Thyroid gland (tissue), 4 donors: ENCODE measurements around the gene SUPT5H. TPM values are rescaled to one million over a fixed set of nuclear protein-coding genes. Genes with fewer than 3 reads are reported as not detected.

Experiments used
- DNase-seq, 2 donors: peaks; one replicate each; pipeline ENCODE4 v3.0.0-alpha.2; 2019
- H3K27ac ChIP-seq, 3 donors: fragments of 200-600 bp; sonication (generic); 1 replicate in 2 of 3; 2 replicates in 1 of 3; pipeline ENCODE4 v1.5.1; 2016 to 2019; ENCODE audit warnings: mild to moderate bottlenecking in 1 of 3, moderate library complexity in 1 of 3
- H3K27me3 ChIP-seq: fragments of 200-600 bp; sonication (generic); one replicate; pipeline ENCODE4 v1.5.1; 2019
- H3K36me3 ChIP-seq, 2 donors: fragments of 200-600 bp; sonication (generic); one replicate each; pipeline ENCODE4 v1.5.1; 2016 to 2019
- H3K4me1 ChIP-seq, 2 donors: fragments of 200-600 bp; sonication (generic); one replicate each; pipeline ENCODE4 v1.5.1; 2017 to 2019
- H3K4me3 ChIP-seq, 3 donors: fragments of 200-600 bp; sonication (generic); replicated peaks in 1 of 3; 1 replicate in 2 of 3; 2 replicates in 1 of 3; pipeline ENCODE4 v1.5.1; 2016; ENCODE audit warnings: mild to moderate bottlenecking in 1 of 3
- H3K9me3 ChIP-seq: fragments of 200-600 bp; sonication (generic); one replicate; pipeline ENCODE4 v1.5.1; 2017
- CTCF ChIP-seq, 6 experiments: fragments of 200-600 bp in 3 of 6; fragments of 450-650 bp in 3 of 6; sonication (generic) in 3 of 6; IDR thresholded peaks; one replicate each; pipeline ENCODE4 v1.5.1; 2016 to 2019; ENCODE audit warnings: antibody characterized with exemption in 6 of 6, mild to moderate bottlenecking in 2 of 6, inconsistent platforms in 1 of 6, moderate library complexity in 1 of 6
- POLR2A ChIP-seq, 2 donors: fragments of 450-650 bp; IDR thresholded peaks; one replicate each; pipeline ENCODE4 v1.6.1; 2017; ENCODE audit warnings: antibody characterized with exemption in 2 of 2, mild to moderate bottlenecking in 2 of 2, moderate library complexity in 1 of 2
- WGBS, 2 donors: methylation state at CpG; one replicate each; pipeline ENCODE4 v1.1.5; 2017; 5-methylcytosine and 5-hydroxymethylcytosine counted together
- intact Hi-C: fragments of 100-400 bp; cut with DNase I; formaldehyde crosslinking; loops from one replicate; pipeline ENCODE4 v1.15.1; 2023
- total RNA-seq, 4 donors: library from RNA; depleted of rRNA; stranded (reverse); fragments of >200 nt; gene quantifications; one replicate each; pipeline ENCODE4 v1.2.3, GENCODE V29; 2016

The SUPT5H gene
- total RNA-seq, 4 donors from 2014 or later: 93.6 to 203 (median 116) TPM

GRCh38 chr19:39489756-39490155, 44.4 kb downstream of the SUPT5H start:
- Histone ChIP-seq H3K27me3 (no peaks in the 10 kb centered on the region), H3K4me3 (no peak overlapping the region), H3K27ac (no peak overlapping the region), H3K9me3 (no peaks in the 10 kb centered on the region), H3K4me1 (no peaks in the 10 kb centered on the region), H3K36me3 (peaks cover 52 to 53% of the 10 kb centered on the region in 2 donors)
- intact Hi-C loops: no loop called here
- TF ChIP-seq POLR2A (IDR thresholded peaks at IDR 0.05): no peak
- no peak for DNase-seq
- WGBS, 2 donors: 92 to 94% methylated on average over 10 of the region's 10 CpGs

DNA sequence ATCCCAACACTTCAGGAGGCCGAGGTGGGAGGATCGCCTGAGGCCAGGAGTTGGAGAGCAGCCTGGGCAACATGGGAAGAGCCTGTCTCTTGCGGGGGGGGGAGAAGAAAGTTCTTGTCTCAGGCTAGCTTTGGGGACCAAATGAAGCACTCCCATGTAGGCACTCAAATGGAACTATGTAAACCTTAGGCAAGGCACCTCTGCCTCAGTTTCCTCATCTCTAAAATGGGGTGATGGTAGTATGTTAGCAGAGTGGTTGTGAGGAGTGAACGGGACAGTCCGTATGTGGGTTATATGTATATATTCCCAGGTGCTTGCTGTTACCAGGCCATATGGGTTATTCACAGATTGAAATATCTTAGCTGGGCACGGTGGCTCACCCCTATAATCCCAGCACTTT, 46.8 kb downstream of the SUPT5H start:
- Histone ChIP-seq H3K36me3 (peaks cover 34 to 41% of the 10 kb centered on the region in 2 donors), H3K9me3 (no peaks in the 10 kb centered on the region), H3K4me1 (no peaks in the 10 kb centered on the region), H3K27me3 (peaks cover 4% of the 10 kb centered on the region), H3K4me3 (no peak overlapping the region), H3K27ac (no peak overlapping the region)
- WGBS, 2 donors: 92 to 95% methylated on average over 6 of the region's 6 CpGs
- DNase-seq: no peak
- intact Hi-C loops: no loop called here
- no peak for TF ChIP-seq CTCF (IDR thresholded peaks at IDR 0.05)
- TF ChIP-seq POLR2A (IDR thresholded peaks at IDR 0.05): no peak

GRCh38 chr19:39492788-39493187, 47.4 kb downstream of the SUPT5H start:
- no peak for DNase-seq
- intact Hi-C loops: no loop called here
- 87 to 89% methylated on average over 3 of the region's 3 CpGs for WGBS, 2 donors
- peaks cover 0 to 3% of the 10 kb centered on the region in 2 donors for H3K4me1 ChIP-seq
- TF ChIP-seq CTCF (IDR thresholded peaks at IDR 0.05) (no peak), POLR2A (IDR thresholded peaks at IDR 0.05) (no peak)
- no peak overlapping the region for H3K27ac ChIP-seq
- H3K36me3 ChIP-seq: peaks cover 30 to 36% of the 10 kb centered on the region in 2 donors
- H3K27me3 ChIP-seq: peaks cover 4% of the 10 kb centered on the region
- H3K4me3 ChIP-seq: no peak overlapping the region
- no peaks in the 10 kb centered on the region for H3K9me3 ChIP-seq

GRCh38 chr19:39494661-39495060, 49.3 kb downstream of the SUPT5H start:
- peaks cover 12 to 18% of the 10 kb centered on the region in 2 donors for H3K36me3 ChIP-seq
- peaks cover 7% of the 10 kb centered on the region for H3K27me3 ChIP-seq
- TF ChIP-seq POLR2A (IDR thresholded peaks at IDR 0.05) (no peak), CTCF (IDR thresholded peaks at IDR 0.05) (no peak)
- intact Hi-C loops: loop anchor here (5.0 kb wide), 1 partner anchor 43 kb away; no protein-coding TSS in a partner anchor
- no peak overlapping the region for H3K4me3 ChIP-seq
- H3K4me1 ChIP-seq: peaks cover 0 to 18% of the 10 kb centered on the region in 2 donors
- H3K27ac ChIP-seq: no peak overlapping the region
- WGBS, 2 donors: 79 to 84% methylated on average over 5 of the region's 5 CpGs
- H3K9me3 ChIP-seq: no peaks in the 10 kb centered on the region
- no peak for DNase-seq

- Histone ChIP-seq H3K27ac (no peak overlapping the region), H3K4me1 (peaks cover 0 to 18% of the 10 kb centered on the region in 2 donors), H3K36me3 (peaks cover 0 to 4% of the 10 kb centered on the region in 2 donors), H3K9me3 (no peaks in the 10 kb centered on the region), H3K4me3 (no peak overlapping the region), H3K27me3 (peaks cover 7% of the 10 kb centered on the region)
- 80 to 85% methylated on average over 5 of the region's 5 CpGs for WGBS, 2 donors
- intact Hi-C loops: loop anchor here (5.0 kb wide), 1 partner anchor 41 kb away; no protein-coding TSS in a partner anchor
- DNase-seq: no peak
- TF ChIP-seq CTCF (IDR thresholded peaks at IDR 0.05) (no peak), POLR2A (IDR thresholded peaks at IDR 0.05) (no peak)
These were observed 50.7 kb downstream of the SUPT5H start for GRCh38 chr19:39496063-39496462.

- no peak overlapping the region for H3K4me3 ChIP-seq
- no peaks in the 10 kb centered on the region for H3K9me3 ChIP-seq
- H3K27me3 ChIP-seq: peaks cover 7% of the 10 kb centered on the region
- H3K27ac ChIP-seq: no peak overlapping the region
- TF ChIP-seq POLR2A (IDR thresholded peaks at IDR 0.05): no peak
- peak in 1 of 6 experiments; percentile 13 for TF ChIP-seq CTCF (IDR thresholded peaks at IDR 0.05)
- intact Hi-C loops: loop anchor here (5.0 kb wide), 1 partner anchor 40 kb away; no protein-coding TSS in a partner anchor
- WGBS, 2 donors: 3 to 4% methylated on average over 7 of the region's 7 CpGs
- no peak for DNase-seq
- peaks cover 0 to 19% of the 10 kb centered on the region in 2 donors for H3K4me1 ChIP-seq
- H3K36me3 ChIP-seq: no peaks in the 10 kb centered on the region
These were observed 52.3 kb downstream of the SUPT5H start for GRCh38 chr19:39497701-39497995.
